Measurements from ENCODE around the gene TVP23C. TPM values are rescaled to one million over a fixed set of nuclear protein-coding genes. Genes with fewer than 3 reads are reported as not detected.

The TVP23C gene
- total and polyA plus RNA-seq, 2 experiments from 2014 or later, result 10.4 to 31.7 TPM

- TF ChIP-seq ETS1 (IDR thresholded peaks at IDR 0.05) (no peak), NANOG (IDR thresholded peaks at IDR 0.05; ENCODE audit: borderline replicate concordance) (no peak)
Measured at GRCh38 chr17:15513856-15514459, 49.3 kb downstream of the TVP23C start (continued).

- Histone ChIP-seq H3K4me3 (no peak overlapping the region), H4K20me1 (replicated peaks; ENCODE audit: insufficient read depth) (peaks cover 5% of the 10 kb centered on the region; the same call in 1 of the 2 replicates), H3K36me3 (ENCODE audit: insufficient read depth) (peaks cover 6% of the 10 kb centered on the region; the same call in 1 of the 2 replicates), H3F3A (replicated peaks; ENCODE audit: low read depth) (no peaks in the 10 kb centered on the region), H3K9me2 (ENCODE audit: insufficient read depth) (no peaks in the 10 kb centered on the region), H3K79me2 (replicated peaks; ENCODE audit: insufficient read depth) (no peaks in the 10 kb centered on the region), H3K4me2 (no peak overlapping the region), H3K4me1 (ENCODE audit: insufficient read depth) (no peaks in the 10 kb centered on the region), H3K27ac (ENCODE audit: low read depth) (no peak overlapping the region), H2AFZ (no peak overlapping the region), H3K27me3 (ENCODE audit: insufficient read depth) (no peaks in the 10 kb centered on the region)
- DNase-seq (ENCODE audit: low spot score), result no peak
- TF ChIP-seq ZNF114 (CRISPR knock-in tag; IDR thresholded peaks at IDR 0.05) (no peak), CTCF (conservative IDR thresholded peaks at IDR 0.05; ENCODE audit: low read depth in 2 of 2) (no peak), JUNB (IDR thresholded peaks at IDR 0.05; ENCODE audit: unreplicated experiment) (no peak), POLR2AphosphoS5 (IDR thresholded peaks at IDR 0.05; ENCODE audit: low read depth) (no peak), EZH2phosphoT487 (IDR thresholded peaks at IDR 0.05; ENCODE audit: unreplicated experiment) (no peak), ZNF331 (CRISPR knock-in tag; IDR thresholded peaks at IDR 0.05; ENCODE audit: low read depth) (no peak), REST (IDR thresholded peaks at IDR 0.05; ENCODE audit: unreplicated experiment) (no peak), NANOG (IDR thresholded peaks at IDR 0.05; ENCODE audit: borderline replicate concordance) (no peak), ETS1 (IDR thresholded peaks at IDR 0.05) (no peak)
- Mint-ChIP-seq H3K27ac (no peak overlapping the region), H3K36me3 (ENCODE audit: low read depth) (peaks cover 37% of the 10 kb centered on the region), H3K4me1 (no peaks in the 10 kb centered on the region; the same call in 2 of the 3 replicates), H3K9me3 (no peaks in the 10 kb centered on the region; the same call in 2 of the 3 replicates), H3K4me3 (no peak overlapping the region), H3K27me3 (ENCODE audit: insufficient read depth, low read depth, poor library complexity) (peaks cover 4% of the 10 kb centered on the region)
- no peak for ATAC-seq
Measured at GRCh38 chr17:15513058-15513791, 50.1 kb downstream of the TVP23C start.
